Measurements from ENCODE around the gene ARID3C.

GRCh38 chr9:34572092-34572491, 56.8 kb downstream of the ARID3C start:
- TF ChIP-seq CTCF (IDR thresholded peaks at IDR 0.05) (no peak), POLR2AphosphoS5 (IDR thresholded peaks at IDR 0.05) (no peak)
